ENCODE measurements around the gene ZBTB22. TPM values are rescaled to one million over a fixed set of nuclear protein-coding genes. Genes with fewer than 3 reads are reported as not detected.

ZBTB22 gene
- polyA plus RNA-seq, 1 donor (not counting 4 experiments of a cell fraction or from before 2014, with no cell fraction given): 6.5 TPM

- peaks cover 34% of the 10 kb centered on the region for H3K4me1 ChIP-seq (ENCODE audit: control insufficient read depth, extremely low read depth, insufficient read depth, low read length)
- peak overlapping the region in 1 of 3 experiments; percentile 80 for H3K4me3 ChIP-seq (ENCODE audit: control insufficient read depth in 2 of 3, extremely low read depth in 1 of 3, insufficient read depth in 2 of 3, low read depth in 1 of 3, low read length in 3 of 3)
- H3K27me3 ChIP-seq (ENCODE audit: control insufficient read depth, extremely low read depth, insufficient read depth, low read length): no peaks in the 10 kb centered on the region
- dilution Hi-C loops (cut with MboI; ENCODE audit: extremely low pct_ligation_motif_present, low sequenced_read_pairs): no loop called here
- no peaks in the 10 kb centered on the region for H4K20me1 ChIP-seq (ENCODE audit: control insufficient read depth, extremely low read depth, insufficient read depth, low read length)
- H3K9ac ChIP-seq (ENCODE audit: control insufficient read depth, extremely low read depth, insufficient read depth, low read length): no peak overlapping the region
- TF ChIP-seq EZH2 (IDR thresholded peaks at IDR 0.05; ENCODE audit: low read length): no peak
- TF ChIP-seq CTCF (optimal IDR thresholded peaks at IDR 0.05 in 1 of 3, IDR thresholded peaks at IDR 0.05 in 1 of 3, conservative IDR thresholded peaks at IDR 0.05 in 1 of 3; ENCODE audit: extremely low read depth in 1 of 3, insufficient read depth in 2 of 3, low read length in 3 of 3): no peak
- no peaks in the 10 kb centered on the region for H3K9me3 ChIP-seq (ENCODE audit: control insufficient read depth, low read depth, low read length)
- H3K27ac ChIP-seq (ENCODE audit: control insufficient read depth, insufficient read depth, low read length): no peak overlapping the region
- no peak for FAIRE-seq
- H3K36me3 ChIP-seq (ENCODE audit: control insufficient read depth in 2 of 2, extremely low read depth in 1 of 2, insufficient read depth in 2 of 2, low read length in 2 of 2): peaks cover 10 to 17% of the 10 kb centered on the region in 2 experiments
- H3K9me1 ChIP-seq (ENCODE audit: control insufficient read depth, extremely low read depth, insufficient read depth, low read length): no peaks in the 10 kb centered on the region
- peaks cover 33% of the 10 kb centered on the region for H3K79me2 ChIP-seq (ENCODE audit: control insufficient read depth, insufficient read depth, low read length)
- peak overlapping the region; percentile 85 for H3K4me2 ChIP-seq (ENCODE audit: control insufficient read depth, extremely low read depth, insufficient read depth, low read depth, low read length)
- DNase-seq (ENCODE audit: low read depth, low spot score): no peak
- peak overlapping the region; percentile 78 for H2AFZ ChIP-seq (ENCODE audit: control insufficient read depth, low read length)
Observed at GRCh38 chr6:33324125-33324524, 6.6 kb upstream of the ZBTB22 start.

GRCh38 chr6:33323623-33323948 lies 6.0 kb upstream of the ZBTB22 start:
- no peaks in the 10 kb centered on the region for H3K27me3 ChIP-seq (ENCODE audit: control insufficient read depth, extremely low read depth, insufficient read depth, low read length)
- FAIRE-seq: no peak
- H3K79me2 ChIP-seq (ENCODE audit: control insufficient read depth, insufficient read depth, low read length): peaks cover 38% of the 10 kb centered on the region
- H3K27ac ChIP-seq (ENCODE audit: control insufficient read depth, insufficient read depth, low read length): peak overlapping the region; percentile 22
- dilution Hi-C loops (cut with MboI; ENCODE audit: extremely low pct_ligation_motif_present, low sequenced_read_pairs): no loop called here
- no peaks in the 10 kb centered on the region for H4K20me1 ChIP-seq (ENCODE audit: control insufficient read depth, extremely low read depth, insufficient read depth, low read length)
- peak overlapping the region; percentile 51 to 80 (median 65) for H3K4me3 ChIP-seq (ENCODE audit: control insufficient read depth in 2 of 3, extremely low read depth in 1 of 3, insufficient read depth in 2 of 3, low read depth in 1 of 3, low read length in 3 of 3)
- no peaks in the 10 kb centered on the region for H3K9me3 ChIP-seq (ENCODE audit: control insufficient read depth, low read depth, low read length)
- peak overlapping the region; percentile 91 for H3K9ac ChIP-seq (ENCODE audit: control insufficient read depth, extremely low read depth, insufficient read depth, low read length)
- no peaks in the 10 kb centered on the region for H3K9me1 ChIP-seq (ENCODE audit: control insufficient read depth, extremely low read depth, insufficient read depth, low read length)
- H3K4me1 ChIP-seq (ENCODE audit: control insufficient read depth, extremely low read depth, insufficient read depth, low read length): peaks cover 39% of the 10 kb centered on the region
- peak overlapping the region; percentile 78 for H2AFZ ChIP-seq (ENCODE audit: control insufficient read depth, low read length)
- peak overlapping the region; percentile 85 for H3K4me2 ChIP-seq (ENCODE audit: control insufficient read depth, extremely low read depth, insufficient read depth, low read depth, low read length)
- TF ChIP-seq EZH2 (IDR thresholded peaks at IDR 0.05; ENCODE audit: low read length) (no peak), CTCF (optimal IDR thresholded peaks at IDR 0.05 in 1 of 3, IDR thresholded peaks at IDR 0.05 in 1 of 3, conservative IDR thresholded peaks at IDR 0.05 in 1 of 3; ENCODE audit: extremely low read depth in 1 of 3, insufficient read depth in 2 of 3, low read length in 3 of 3) (no peak)
- DNase-seq (ENCODE audit: low read depth, low spot score): no peak
- peaks cover 15 to 23% of the 10 kb centered on the region in 2 experiments for H3K36me3 ChIP-seq (ENCODE audit: control insufficient read depth in 2 of 2, extremely low read depth in 1 of 2, insufficient read depth in 2 of 2, low read length in 2 of 2)
